Parathyroid adenoma (tissue), 2 donors: ENCODE data around the gene PDE4A.
A peak's percentile ranks its signal among the peaks of the same experiment; 100 is the strongest.

Experiments
- H2AFZ ChIP-seq: fragments of 300-600 bp; sonication (generic); one replicate; pipeline ENCODE4 v1.7.0; 2017; ENCODE audit warnings: antibody characterized with exemption, mild to moderate bottlenecking
- H3K27ac ChIP-seq: fragments of 300-600 bp; sonication (generic); one replicate; pipeline ENCODE4 v1.7.0; 2017
- H3K27me3 ChIP-seq: fragments of 300-600 bp; sonication (generic); one replicate; pipeline ENCODE4 v1.7.0; 2017; ENCODE audit warnings: low read length; ENCODE audit not compliant: control insufficient read depth, insufficient read depth
- H3K36me3 ChIP-seq: fragments of 300-600 bp; sonication (generic); one replicate; pipeline ENCODE4 v1.7.0; 2017; ENCODE audit warnings: low read length; ENCODE audit not compliant: control insufficient read depth, insufficient read depth
- H3K4me1 ChIP-seq: fragments of 300-600 bp; sonication (generic); one replicate; pipeline ENCODE4 v1.7.0; 2017; ENCODE audit warnings: control low read depth
- H3K4me2 ChIP-seq: fragments of 300-600 bp; sonication (generic); one replicate; pipeline ENCODE4 v1.7.0; 2017; ENCODE audit warnings: low read length
- H3K4me3 ChIP-seq: fragments of 300-600 bp; sonication (generic); one replicate; pipeline ENCODE4 v1.7.0; 2017; ENCODE audit warnings: low read depth, low read length
- H3K79me2 ChIP-seq: fragments of 300-600 bp; sonication (generic); one replicate; pipeline ENCODE4 v1.7.0; 2017; ENCODE audit warnings: control low read depth
- H3K9ac ChIP-seq: fragments of 300-600 bp; sonication (generic); one replicate; pipeline ENCODE4 v1.7.0; 2017; ENCODE audit warnings: mild to moderate bottlenecking
- H3K9me3 ChIP-seq: fragments of 300-600 bp; sonication (generic); one replicate; pipeline ENCODE4 v1.7.0; 2017; ENCODE audit warnings: low read length; ENCODE audit not compliant: control insufficient read depth
- TF ChIP-seq, protein P1 (sequence below): fragments of 300-600 bp; sonication (generic); IDR thresholded peaks from one replicate; pipeline ENCODE4 v1.7.0; 2017; ENCODE audit warnings: antibody characterized with exemption, mild to moderate bottlenecking
- donor health status: primary hyperparathyroidism.

Gene PDE4A

DNA sequence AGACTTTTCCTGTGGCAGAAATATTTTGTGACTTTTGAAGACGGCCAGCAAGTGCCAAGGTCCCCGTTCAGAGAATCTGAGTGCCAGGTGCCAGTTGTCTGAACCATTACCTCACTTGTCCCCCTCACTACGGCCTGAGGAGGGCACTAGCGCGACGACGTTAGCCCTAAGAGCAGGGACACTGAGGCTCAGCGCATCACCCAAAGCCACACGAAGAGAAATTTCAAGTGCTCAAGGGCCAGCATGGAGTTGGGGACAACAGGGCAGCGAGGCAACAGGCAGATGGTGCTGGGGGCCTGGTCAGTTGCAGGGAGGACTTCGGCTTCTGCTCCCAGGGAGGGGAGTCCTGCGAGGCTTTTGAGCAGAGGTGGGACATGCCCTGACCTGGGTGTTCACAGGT is 30.5 kb upstream of the PDE4A start:
- no peak overlapping the region for H3K4me3 ChIP-seq
- H3K4me2 ChIP-seq = no peak overlapping the region
- no peaks in the 10 kb centered on the region for H3K27me3 ChIP-seq
- no peaks in the 10 kb centered on the region for H3K4me1 ChIP-seq
- no peaks in the 10 kb centered on the region for H3K9me3 ChIP-seq
- H2AFZ ChIP-seq = no peak overlapping the region
- H3K9ac ChIP-seq = no peak overlapping the region
- no peaks in the 10 kb centered on the region for H3K36me3 ChIP-seq
- TF ChIP-seq, protein P1, sequence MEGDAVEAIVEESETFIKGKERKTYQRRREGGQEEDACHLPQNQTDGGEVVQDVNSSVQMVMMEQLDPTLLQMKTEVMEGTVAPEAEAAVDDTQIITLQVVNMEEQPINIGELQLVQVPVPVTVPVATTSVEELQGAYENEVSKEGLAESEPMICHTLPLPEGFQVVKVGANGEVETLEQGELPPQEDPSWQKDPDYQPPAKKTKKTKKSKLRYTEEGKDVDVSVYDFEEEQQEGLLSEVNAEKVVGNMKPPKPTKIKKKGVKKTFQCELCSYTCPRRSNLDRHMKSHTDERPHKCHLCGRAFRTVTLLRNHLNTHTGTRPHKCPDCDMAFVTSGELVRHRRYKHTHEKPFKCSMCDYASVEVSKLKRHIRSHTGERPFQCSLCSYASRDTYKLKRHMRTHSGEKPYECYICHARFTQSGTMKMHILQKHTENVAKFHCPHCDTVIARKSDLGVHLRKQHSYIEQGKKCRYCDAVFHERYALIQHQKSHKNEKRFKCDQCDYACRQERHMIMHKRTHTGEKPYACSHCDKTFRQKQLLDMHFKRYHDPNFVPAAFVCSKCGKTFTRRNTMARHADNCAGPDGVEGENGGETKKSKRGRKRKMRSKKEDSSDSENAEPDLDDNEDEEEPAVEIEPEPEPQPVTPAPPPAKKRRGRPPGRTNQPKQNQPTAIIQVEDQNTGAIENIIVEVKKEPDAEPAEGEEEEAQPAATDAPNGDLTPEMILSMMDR = no peak
- H3K27ac ChIP-seq = no peak overlapping the region
- H3K79me2 ChIP-seq = no peaks in the 10 kb centered on the region

DNA sequence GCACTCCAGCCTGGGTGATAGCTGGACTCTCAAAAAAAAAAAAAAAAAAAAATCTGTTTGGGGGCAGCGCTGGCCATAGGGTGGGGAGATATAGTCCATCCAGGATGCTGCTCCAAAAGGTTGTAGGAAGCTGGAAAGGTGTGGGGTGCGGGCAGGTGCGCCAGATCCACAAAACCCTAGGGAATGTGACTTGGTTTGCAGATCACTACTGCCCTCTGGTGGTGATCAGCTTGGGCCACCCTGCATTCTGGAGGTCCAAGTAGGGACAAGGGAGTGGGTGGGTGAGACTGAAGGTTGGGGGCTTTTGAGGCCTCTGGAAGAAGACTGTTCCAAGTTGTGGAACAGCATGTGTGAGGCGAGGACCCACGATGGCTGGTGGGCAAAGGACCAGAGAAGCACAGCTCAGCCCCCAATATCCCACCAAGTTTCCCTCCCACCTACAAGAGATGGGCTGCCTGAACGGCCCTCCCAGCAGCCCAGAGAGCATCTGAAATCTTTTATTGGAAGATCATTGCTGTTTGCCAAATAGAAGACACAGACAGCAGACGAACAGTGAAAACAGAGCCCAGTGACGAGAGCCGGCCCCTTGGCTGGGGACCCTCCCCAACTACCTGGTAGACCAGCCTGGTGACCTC is 29.6 kb upstream of the PDE4A start:
- Histone ChIP-seq H3K4me2 (no peak overlapping the region), H3K27me3 (no peaks in the 10 kb centered on the region), H3K9ac (no peak overlapping the region), H3K9me3 (no peaks in the 10 kb centered on the region), H3K79me2 (no peaks in the 10 kb centered on the region), H3K4me3 (no peak overlapping the region), H3K27ac (no peak overlapping the region), H2AFZ (no peak overlapping the region), H3K4me1 (no peaks in the 10 kb centered on the region), H3K36me3 (no peaks in the 10 kb centered on the region)
- TF ChIP-seq, protein P1 = peak; percentile 83

DNA sequence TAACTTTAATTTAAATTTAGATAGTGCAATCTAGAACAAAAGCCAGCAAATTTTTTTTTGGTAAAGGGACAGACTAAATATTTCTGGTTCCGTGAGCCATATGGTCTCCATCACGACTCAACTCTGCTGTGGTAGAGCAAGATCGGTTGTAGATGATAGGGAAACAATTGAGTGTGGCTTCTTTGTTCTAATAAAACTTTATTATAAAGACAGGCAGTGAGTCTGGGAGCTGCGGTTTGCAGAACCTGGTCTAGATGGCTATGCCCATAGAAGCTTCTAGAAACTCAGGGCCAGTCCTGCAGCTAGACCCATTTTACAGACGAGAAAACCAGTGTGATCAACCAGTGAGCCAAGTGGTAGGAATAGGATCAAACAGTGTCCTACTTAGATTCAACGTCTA is 28.2 kb upstream of the PDE4A start:
- Histone ChIP-seq H3K27ac (no peak overlapping the region), H3K9ac (no peak overlapping the region), H3K9me3 (no peaks in the 10 kb centered on the region), H2AFZ (no peak overlapping the region), H3K36me3 (no peaks in the 10 kb centered on the region), H3K27me3 (no peaks in the 10 kb centered on the region), H3K4me1 (no peaks in the 10 kb centered on the region), H3K4me2 (no peak overlapping the region), H3K79me2 (no peaks in the 10 kb centered on the region), H3K4me3 (no peak overlapping the region)
- TF ChIP-seq, protein P1 = no peak

DNA sequence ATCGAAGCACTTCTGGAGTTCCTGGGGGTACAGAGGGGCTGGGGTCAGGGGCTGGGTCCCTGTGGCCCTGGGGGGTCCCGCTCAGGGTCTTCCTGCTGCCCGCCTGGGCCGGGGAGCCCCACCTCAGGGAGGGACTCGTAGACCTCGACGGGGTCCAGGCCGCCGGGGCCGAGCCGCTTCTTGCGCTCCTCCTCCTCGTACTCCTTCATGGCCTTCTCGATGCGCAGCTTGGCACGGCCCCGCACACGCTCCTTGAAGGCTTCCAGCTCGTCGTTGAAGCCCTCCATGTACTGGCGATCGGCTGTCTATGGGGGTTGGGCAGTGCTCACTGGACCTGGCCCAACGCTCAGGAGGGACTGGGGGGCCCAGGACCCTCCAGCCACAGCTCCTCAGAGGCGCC is 27.2 kb upstream of the PDE4A start:
- no peaks in the 10 kb centered on the region for H3K27me3 ChIP-seq
- no peaks in the 10 kb centered on the region for H3K9me3 ChIP-seq
- H2AFZ ChIP-seq = no peak overlapping the region
- H3K9ac ChIP-seq = no peak overlapping the region
- H3K79me2 ChIP-seq = peaks cover 2% of the 10 kb centered on the region
- TF ChIP-seq, protein P1 = no peak
- no peaks in the 10 kb centered on the region for H3K4me1 ChIP-seq
- H3K27ac ChIP-seq = no peak overlapping the region
- no peak overlapping the region for H3K4me2 ChIP-seq
- H3K36me3 ChIP-seq = no peaks in the 10 kb centered on the region
- H3K4me3 ChIP-seq = no peak overlapping the region

DNA sequence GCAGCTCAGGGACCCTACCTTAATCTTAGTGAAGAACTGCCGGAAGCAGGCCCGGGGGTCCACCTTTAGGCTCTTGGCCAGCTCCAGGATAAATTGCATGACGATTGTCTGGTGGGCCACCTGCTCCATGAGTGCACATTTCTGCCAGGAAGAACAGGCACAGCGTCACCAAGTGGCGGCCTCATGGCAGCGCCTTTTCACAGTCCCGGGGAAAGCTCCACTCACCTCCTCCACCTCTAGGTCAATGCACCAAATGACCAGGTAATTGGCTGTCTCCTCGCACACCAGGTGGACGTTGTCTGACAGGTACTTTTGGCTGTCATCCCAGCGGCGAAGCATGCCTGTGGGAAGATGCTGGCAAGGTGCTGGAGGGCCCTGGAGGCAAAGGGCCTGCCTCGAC is 25.3 kb upstream of the PDE4A start:
- H3K27ac ChIP-seq = no peak overlapping the region

More for the DNA sequence above, 25.3 kb upstream of the PDE4A start:
- Histone ChIP-seq H3K4me2 (no peak overlapping the region), H3K4me1 (no peaks in the 10 kb centered on the region), H3K36me3 (no peaks in the 10 kb centered on the region), H3K27me3 (no peaks in the 10 kb centered on the region), H3K79me2 (peaks cover 5% of the 10 kb centered on the region), H3K9ac (no peak overlapping the region), H3K4me3 (no peak overlapping the region), H2AFZ (no peak overlapping the region), H3K9me3 (no peaks in the 10 kb centered on the region)
- TF ChIP-seq, protein P1 = no peak
